ENCODE measurements around the gene ANKRD27. TPM values are rescaled to one million over a fixed set of nuclear protein-coding genes. Genes with fewer than 3 reads are reported as not detected.
A peak's percentile ranks its signal among the peaks of the same experiment; 100 is the strongest.
"Not testable (repeated sequence)": the region's sequence is repeated elsewhere in the genome, so short reads cannot be mapped to it uniquely, and the experiment has no call there.

Gene ANKRD27
- total RNA-seq, 1 donor from 2014 or later: 23.9 TPM

DNA sequence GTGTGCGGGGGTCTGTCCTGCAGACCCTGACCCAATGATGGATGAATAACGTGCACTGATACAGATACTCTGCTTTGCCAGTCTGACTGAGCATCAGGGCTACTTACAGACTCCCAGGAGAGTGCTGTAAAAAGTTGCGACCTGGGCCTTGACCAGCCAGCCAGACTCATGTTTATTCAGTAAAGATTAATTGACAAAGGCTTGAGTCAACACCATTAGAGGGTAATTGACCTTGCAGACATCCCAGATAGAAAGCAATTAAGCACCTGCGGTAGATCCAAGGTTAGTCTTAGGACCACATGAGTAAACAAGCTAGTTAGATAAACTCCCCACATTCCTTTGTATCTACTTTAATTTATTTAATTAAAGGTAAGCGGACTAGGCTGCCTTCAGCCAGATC is 27.0 kb upstream of the ANKRD27 start:
- Mint-ChIP-seq H3K36me3 (ENCODE audit: low read depth) (peaks cover 17% of the 10 kb centered on the region), H3K9me3 (ENCODE audit: low read depth) (peaks cover 8% of the 10 kb centered on the region), H3K4me3 (ENCODE audit: unreplicated experiment) (no peak overlapping the region)

DNA sequence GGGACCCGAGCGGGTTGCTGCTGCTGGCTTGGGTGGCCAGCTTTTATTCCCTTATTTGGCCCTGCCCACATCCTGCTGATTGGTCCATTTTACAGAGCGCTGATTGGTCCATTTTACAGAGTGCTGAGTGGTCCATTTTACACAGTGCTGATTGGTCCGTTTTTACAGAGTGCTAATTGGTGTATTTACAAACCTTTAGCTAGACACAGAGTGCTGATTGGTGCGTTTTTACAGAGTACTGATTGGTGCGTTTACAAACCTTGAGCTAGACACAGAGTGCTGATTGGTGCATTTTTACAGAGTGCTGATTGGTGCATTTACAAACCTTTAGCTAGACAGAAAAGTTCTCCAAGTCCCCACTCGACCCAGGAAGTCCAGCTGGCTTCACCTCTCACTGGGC is 25.1 kb upstream of the ANKRD27 start:
- H3K27ac Mint-ChIP-seq (ENCODE audit: unreplicated experiment); H3K4me3 Mint-ChIP-seq (ENCODE audit: unreplicated experiment); H3K9me3 Mint-ChIP-seq (ENCODE audit: low read depth); H3K27me3 Mint-ChIP-seq (ENCODE audit: low read depth); DNase-seq (ENCODE audit: low spot score): not testable (repeated sequence)
- H3K4me1 Mint-ChIP-seq (ENCODE audit: low read depth): peaks cover 11% of the 10 kb centered on the region
- peaks cover 17% of the 10 kb centered on the region for H3K36me3 Mint-ChIP-seq (ENCODE audit: low read depth)

More for the DNA sequence above, 27.0 kb upstream of the ANKRD27 start:
- DNase-seq (ENCODE audit: low spot score): no peak
- no peaks in the 10 kb centered on the region for H3K4me1 Mint-ChIP-seq (ENCODE audit: low read depth)
- TF ChIP-seq, protein P1, sequence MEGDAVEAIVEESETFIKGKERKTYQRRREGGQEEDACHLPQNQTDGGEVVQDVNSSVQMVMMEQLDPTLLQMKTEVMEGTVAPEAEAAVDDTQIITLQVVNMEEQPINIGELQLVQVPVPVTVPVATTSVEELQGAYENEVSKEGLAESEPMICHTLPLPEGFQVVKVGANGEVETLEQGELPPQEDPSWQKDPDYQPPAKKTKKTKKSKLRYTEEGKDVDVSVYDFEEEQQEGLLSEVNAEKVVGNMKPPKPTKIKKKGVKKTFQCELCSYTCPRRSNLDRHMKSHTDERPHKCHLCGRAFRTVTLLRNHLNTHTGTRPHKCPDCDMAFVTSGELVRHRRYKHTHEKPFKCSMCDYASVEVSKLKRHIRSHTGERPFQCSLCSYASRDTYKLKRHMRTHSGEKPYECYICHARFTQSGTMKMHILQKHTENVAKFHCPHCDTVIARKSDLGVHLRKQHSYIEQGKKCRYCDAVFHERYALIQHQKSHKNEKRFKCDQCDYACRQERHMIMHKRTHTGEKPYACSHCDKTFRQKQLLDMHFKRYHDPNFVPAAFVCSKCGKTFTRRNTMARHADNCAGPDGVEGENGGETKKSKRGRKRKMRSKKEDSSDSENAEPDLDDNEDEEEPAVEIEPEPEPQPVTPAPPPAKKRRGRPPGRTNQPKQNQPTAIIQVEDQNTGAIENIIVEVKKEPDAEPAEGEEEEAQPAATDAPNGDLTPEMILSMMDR (IDR thresholded peaks at IDR 0.05): no peak
- no peak overlapping the region for H3K27ac Mint-ChIP-seq (ENCODE audit: unreplicated experiment)
- no peaks in the 10 kb centered on the region for H3K27me3 Mint-ChIP-seq (ENCODE audit: low read depth)

DNA sequence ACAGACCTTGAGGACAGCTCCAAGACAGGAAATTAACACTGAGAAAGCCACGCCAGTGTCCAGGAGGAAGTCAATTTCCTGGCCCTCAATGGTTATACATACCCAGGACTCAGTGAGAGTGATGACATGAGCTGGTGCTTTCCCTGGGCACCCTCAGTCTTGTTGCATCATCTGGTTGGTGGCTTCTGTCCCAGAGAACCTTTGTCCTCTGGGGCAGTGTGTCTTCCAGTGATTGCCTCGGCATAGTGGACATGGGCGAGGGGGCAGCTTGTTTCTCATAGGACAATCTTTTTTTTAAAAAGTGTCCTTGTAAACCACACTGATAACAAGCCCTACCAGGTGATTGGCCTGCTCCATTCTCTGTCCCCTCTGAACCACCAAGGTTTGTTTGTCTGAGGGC is 21.8 kb upstream of the ANKRD27 start:
- not testable (repeated sequence) for H3K27me3 Mint-ChIP-seq (ENCODE audit: low read depth); H3K9me3 Mint-ChIP-seq (ENCODE audit: low read depth); H3K4me3 Mint-ChIP-seq (ENCODE audit: unreplicated experiment); H3K36me3 Mint-ChIP-seq (ENCODE audit: low read depth); DNase-seq (ENCODE audit: low spot score); H3K27ac Mint-ChIP-seq (ENCODE audit: unreplicated experiment)
- peaks cover 35% of the 10 kb centered on the region for H3K4me1 Mint-ChIP-seq (ENCODE audit: low read depth)

DNA sequence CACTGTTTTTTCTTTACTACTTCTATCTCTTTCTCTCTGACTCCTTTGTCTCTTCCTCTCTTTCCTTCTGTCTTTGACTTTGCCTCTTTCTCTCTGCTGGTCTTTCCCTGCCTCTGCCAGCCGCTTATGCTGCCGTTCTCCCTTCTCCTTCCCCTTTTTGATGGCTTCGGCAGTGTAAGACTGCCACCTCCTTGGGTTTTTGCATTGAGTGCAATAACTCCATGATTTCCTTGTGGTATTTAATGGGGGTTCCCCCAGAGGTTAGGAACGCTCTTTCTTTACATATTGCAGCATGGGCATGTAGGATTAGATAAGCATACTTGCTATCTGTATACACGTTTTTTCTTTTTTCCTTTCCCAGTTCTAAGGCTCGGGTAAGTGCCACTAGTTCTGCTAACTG is 20.5 kb upstream of the ANKRD27 start:
- not testable (repeated sequence) for H3K27me3 Mint-ChIP-seq (ENCODE audit: low read depth); DNase-seq (ENCODE audit: low spot score); H3K36me3 Mint-ChIP-seq (ENCODE audit: low read depth); H3K9me3 Mint-ChIP-seq (ENCODE audit: low read depth); H3K4me3 Mint-ChIP-seq (ENCODE audit: unreplicated experiment); H3K27ac Mint-ChIP-seq (ENCODE audit: unreplicated experiment)
- peaks cover 45% of the 10 kb centered on the region for H3K4me1 Mint-ChIP-seq (ENCODE audit: low read depth)

DNA sequence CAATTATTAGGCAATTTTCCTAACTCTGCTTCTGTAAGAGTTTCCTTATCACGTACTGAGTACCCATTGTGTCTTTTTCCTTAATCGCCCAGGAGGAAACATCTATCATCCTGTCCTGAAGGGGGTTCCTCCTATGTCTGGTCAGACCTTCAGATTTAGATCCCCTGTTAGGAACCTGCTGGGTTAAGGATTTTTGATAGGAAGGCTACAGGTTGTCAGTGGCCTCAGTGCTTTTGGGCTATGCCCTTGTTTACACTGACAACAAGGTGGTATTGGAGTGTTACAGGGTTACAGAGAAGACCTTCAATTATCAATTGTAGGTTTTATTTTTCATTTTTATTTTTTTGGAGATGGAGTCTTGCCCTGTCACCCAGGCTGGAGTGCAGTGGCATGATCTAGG is 19.9 kb upstream of the ANKRD27 start:
- H3K4me1 Mint-ChIP-seq (ENCODE audit: low read depth): peaks cover 45% of the 10 kb centered on the region
- DNase-seq (ENCODE audit: low spot score); H3K4me3 Mint-ChIP-seq (ENCODE audit: unreplicated experiment); H3K9me3 Mint-ChIP-seq (ENCODE audit: low read depth); H3K36me3 Mint-ChIP-seq (ENCODE audit: low read depth); H3K27ac Mint-ChIP-seq (ENCODE audit: unreplicated experiment); H3K27me3 Mint-ChIP-seq (ENCODE audit: low read depth): not testable (repeated sequence)

DNA sequence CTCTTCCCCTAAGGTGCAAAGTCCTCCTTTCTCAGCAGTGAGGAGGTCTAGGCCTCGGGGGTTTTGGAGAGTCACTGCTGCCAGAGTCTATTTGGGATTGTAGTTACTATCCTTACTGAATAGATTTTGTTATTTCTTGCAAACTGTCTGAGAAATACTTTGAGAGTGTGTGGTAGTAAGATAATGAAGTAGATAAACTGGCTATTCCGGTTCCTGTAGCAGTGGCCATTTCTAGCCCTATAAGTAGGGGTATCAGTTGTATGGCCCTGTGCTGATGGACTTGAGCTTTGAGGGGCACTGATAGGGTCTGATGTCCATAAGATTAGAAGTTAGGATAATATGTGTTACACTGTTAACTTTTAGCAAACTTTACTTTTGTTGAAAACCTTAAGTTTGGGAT is 19.3 kb upstream of the ANKRD27 start:
- Mint-ChIP-seq H3K4me1 (ENCODE audit: low read depth) (peaks cover 45% of the 10 kb centered on the region), H3K4me3 (ENCODE audit: unreplicated experiment) (peak overlapping the region; percentile 67)
- H3K27me3 Mint-ChIP-seq (ENCODE audit: low read depth); H3K36me3 Mint-ChIP-seq (ENCODE audit: low read depth); H3K9me3 Mint-ChIP-seq (ENCODE audit: low read depth); H3K27ac Mint-ChIP-seq (ENCODE audit: unreplicated experiment); DNase-seq (ENCODE audit: low spot score): not testable (repeated sequence)

DNA sequence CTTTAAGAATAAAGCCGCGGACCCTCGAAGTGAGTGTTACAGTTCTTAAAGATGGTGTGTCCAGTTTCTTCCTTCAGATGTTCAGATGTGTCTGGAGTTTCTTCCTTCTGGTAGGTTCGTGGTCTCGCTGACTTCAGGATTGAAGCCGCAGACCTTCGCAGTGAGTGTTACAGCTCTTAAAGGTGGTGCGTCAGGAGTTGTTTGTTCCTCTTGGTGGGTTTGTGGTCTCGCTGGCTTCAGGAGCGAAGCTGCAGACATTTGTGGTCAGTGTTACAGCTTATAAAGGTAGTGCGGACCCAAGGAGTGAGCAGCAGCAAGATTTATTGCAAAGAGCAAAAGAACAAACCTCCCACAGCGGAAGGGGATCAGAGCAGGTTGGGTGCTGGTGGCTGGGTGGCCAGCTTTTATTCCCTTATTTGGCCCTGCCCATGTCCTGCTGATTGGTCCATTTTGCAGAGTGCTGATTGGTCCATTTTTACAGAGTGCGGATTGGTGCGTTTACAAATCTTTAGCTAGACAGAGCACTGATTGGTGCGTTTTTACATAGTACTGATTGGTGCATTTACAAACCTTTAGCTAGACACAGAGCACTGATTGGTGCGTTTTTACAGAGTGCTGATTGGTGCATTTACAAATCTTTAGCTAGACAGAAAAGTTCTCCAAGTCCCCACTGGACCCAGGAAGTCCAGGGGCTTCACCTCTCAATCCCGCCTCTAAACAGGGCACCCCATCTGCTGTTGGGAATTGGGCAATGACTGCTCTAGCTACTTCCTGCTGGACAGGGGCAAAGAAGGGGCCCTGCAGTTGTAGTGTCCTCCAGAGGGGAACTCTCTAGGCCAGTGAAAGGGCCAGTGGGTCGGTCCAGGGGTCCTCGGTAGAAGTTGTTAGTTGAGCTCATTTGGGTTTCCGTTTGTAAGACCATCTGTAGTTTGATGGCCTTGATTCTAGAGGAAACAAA is 18.4 kb upstream of the ANKRD27 start:
- peak overlapping the region; percentile 67 for H3K4me3 Mint-ChIP-seq (ENCODE audit: unreplicated experiment)
- H3K4me1 Mint-ChIP-seq (ENCODE audit: low read depth): peaks cover 45% of the 10 kb centered on the region
- H3K27ac Mint-ChIP-seq (ENCODE audit: unreplicated experiment): peak overlapping the region; percentile 85
- not testable (repeated sequence) for H3K27me3 Mint-ChIP-seq (ENCODE audit: low read depth); DNase-seq (ENCODE audit: low spot score); H3K9me3 Mint-ChIP-seq (ENCODE audit: low read depth); H3K36me3 Mint-ChIP-seq (ENCODE audit: low read depth)

DNA sequence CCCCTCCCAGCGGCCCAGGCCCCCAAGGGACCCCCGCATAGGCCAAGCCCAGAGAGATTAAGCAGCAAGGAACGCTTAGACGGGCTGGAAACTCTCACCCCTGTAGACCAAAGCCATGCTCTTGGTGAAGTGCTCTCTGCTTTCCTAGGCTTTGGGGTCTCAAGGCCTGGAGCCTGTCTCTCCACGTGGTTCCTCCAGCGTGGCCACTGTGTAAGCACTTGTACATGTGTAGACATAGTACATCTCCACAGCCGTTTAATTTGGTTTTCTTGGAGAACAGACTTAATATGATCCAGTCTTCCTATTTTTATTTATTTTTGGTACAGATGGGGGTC is 17.7 kb upstream of the ANKRD27 start:
- H3K36me3 Mint-ChIP-seq (ENCODE audit: low read depth): no peaks in the 10 kb centered on the region
- no peak for DNase-seq (ENCODE audit: low spot score)
- TF ChIP-seq, protein P1 (IDR thresholded peaks at IDR 0.05): no peak
- H3K4me3 Mint-ChIP-seq (ENCODE audit: unreplicated experiment): peak overlapping the region; percentile 67
- no peaks in the 10 kb centered on the region for H3K27me3 Mint-ChIP-seq (ENCODE audit: low read depth)
- H3K9me3 Mint-ChIP-seq (ENCODE audit: low read depth): no peaks in the 10 kb centered on the region
- peak overlapping the region; percentile 85 for H3K27ac Mint-ChIP-seq (ENCODE audit: unreplicated experiment)
- peaks cover 45% of the 10 kb centered on the region for H3K4me1 Mint-ChIP-seq (ENCODE audit: low read depth)

Measured in chondrocyte (in vitro differentiated cells).